ENCODE measurements around the gene MYO1D.

Gene MYO1D

DNA sequence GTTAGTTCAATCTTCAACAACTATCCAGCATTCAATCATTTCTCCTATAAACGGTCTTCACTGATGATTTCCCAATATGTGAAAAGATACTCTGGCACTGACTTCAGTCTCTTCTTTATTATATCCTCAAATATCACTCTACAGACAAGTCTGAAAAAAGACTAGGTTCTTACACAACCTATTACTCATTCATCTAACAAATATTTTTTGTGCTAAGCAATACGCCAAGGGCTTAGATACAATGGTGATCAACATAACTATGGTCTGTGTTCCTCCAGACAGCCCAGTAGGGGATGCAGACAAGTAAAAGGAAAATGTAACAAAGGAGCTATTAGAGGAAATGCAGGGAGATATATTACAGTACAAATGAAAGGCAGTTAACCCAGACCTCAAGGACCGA lies 63.9 kb downstream of the MYO1D start:
- Histone ChIP-seq H3K36me3 (replicated peaks; ENCODE audit: insufficient read depth, low read length) (no peaks in the 10 kb centered on the region), H3K9me2 (replicated peaks; ENCODE audit: insufficient read depth, low read length) (no peaks in the 10 kb centered on the region), H3K27me3 (replicated peaks; ENCODE audit: insufficient read depth, low read length) (no peaks in the 10 kb centered on the region), H3K4me1 (ENCODE audit: low read length) (peaks cover 4% of the 10 kb centered on the region; the same call in 1 of the 2 replicates), H3F3A (ENCODE audit: insufficient read depth, low read length) (no peaks in the 10 kb centered on the region), H4K20me1 (ENCODE audit: insufficient read depth, low read length) (no peaks in the 10 kb centered on the region), H3K4me2 (ENCODE audit: low read depth, low read length) (no peak overlapping the region), H3K27ac (ENCODE audit: low read length) (no peak overlapping the region), H2AFZ (ENCODE audit: low read length) (no peak overlapping the region), H3K9me3 (replicated peaks; ENCODE audit: insufficient read depth, low read length) (no peaks in the 10 kb centered on the region), H3K4me3 (ENCODE audit: low read length) (no peak overlapping the region), H3K9ac (ENCODE audit: low read length) (no peak overlapping the region), H3K79me2 (ENCODE audit: low read length) (peaks cover 56% of the 10 kb centered on the region)
- no peak for DNase-seq
- TF ChIP-seq EZH2 (optimal IDR thresholded peaks at IDR 0.05; ENCODE audit: low read depth, low read length) (no peak), EZH2phosphoT487 (IDR thresholded peaks at IDR 0.05; ENCODE audit: low read length) (no peak)
- TF ChIP-seq, protein P1, sequence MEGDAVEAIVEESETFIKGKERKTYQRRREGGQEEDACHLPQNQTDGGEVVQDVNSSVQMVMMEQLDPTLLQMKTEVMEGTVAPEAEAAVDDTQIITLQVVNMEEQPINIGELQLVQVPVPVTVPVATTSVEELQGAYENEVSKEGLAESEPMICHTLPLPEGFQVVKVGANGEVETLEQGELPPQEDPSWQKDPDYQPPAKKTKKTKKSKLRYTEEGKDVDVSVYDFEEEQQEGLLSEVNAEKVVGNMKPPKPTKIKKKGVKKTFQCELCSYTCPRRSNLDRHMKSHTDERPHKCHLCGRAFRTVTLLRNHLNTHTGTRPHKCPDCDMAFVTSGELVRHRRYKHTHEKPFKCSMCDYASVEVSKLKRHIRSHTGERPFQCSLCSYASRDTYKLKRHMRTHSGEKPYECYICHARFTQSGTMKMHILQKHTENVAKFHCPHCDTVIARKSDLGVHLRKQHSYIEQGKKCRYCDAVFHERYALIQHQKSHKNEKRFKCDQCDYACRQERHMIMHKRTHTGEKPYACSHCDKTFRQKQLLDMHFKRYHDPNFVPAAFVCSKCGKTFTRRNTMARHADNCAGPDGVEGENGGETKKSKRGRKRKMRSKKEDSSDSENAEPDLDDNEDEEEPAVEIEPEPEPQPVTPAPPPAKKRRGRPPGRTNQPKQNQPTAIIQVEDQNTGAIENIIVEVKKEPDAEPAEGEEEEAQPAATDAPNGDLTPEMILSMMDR (IDR thresholded peaks at IDR 0.05; ENCODE audit: low read length) = no peak

GRCh38 chr17:32810690-32811089 lies 66.2 kb downstream of the MYO1D start:
- TF ChIP-seq EZH2 (optimal IDR thresholded peaks at IDR 0.05; ENCODE audit: low read depth, low read length) (no peak), EZH2phosphoT487 (IDR thresholded peaks at IDR 0.05; ENCODE audit: low read length) (no peak)
- TF ChIP-seq, protein P1 (IDR thresholded peaks at IDR 0.05; ENCODE audit: low read length) = no peak

DNA sequence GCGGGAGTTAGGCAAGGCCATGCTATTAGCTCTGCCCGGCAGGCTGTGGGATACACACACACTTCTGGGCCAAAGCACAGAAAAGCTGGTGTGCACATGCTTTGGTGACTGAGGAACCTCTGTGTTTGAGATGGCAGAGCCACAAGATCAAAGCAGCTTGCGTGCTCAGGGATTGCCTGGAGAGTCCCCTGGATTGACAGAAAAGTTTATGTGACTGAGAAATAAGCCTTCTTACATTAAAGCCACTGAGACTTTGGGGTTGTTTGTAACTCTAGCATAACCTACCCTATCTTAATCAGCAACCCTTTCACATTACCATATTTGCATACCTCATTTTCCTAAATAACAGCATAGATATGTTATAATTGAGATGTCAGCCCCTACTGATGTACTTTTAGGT lies 69.3 kb downstream of the MYO1D start:
- no peak overlapping the region for H2AFZ ChIP-seq (ENCODE audit: low read length)
- H3K36me3 ChIP-seq (replicated peaks; ENCODE audit: insufficient read depth, low read length) = no peaks in the 10 kb centered on the region
- no peak overlapping the region for H3K4me2 ChIP-seq (ENCODE audit: low read depth, low read length)
- no peak overlapping the region for H3K4me3 ChIP-seq (ENCODE audit: low read length)
- H3K27ac ChIP-seq (ENCODE audit: low read length) = no peak overlapping the region
- H3K9ac ChIP-seq (ENCODE audit: low read length) = no peak overlapping the region
- no peak for DNase-seq
- peaks cover 4% of the 10 kb centered on the region; the same call in 1 of the 2 replicates for H3K4me1 ChIP-seq (ENCODE audit: low read length)
- no peaks in the 10 kb centered on the region for H4K20me1 ChIP-seq (ENCODE audit: insufficient read depth, low read length)
- no peaks in the 10 kb centered on the region for H3K9me2 ChIP-seq (replicated peaks; ENCODE audit: insufficient read depth, low read length)
- H3K9me3 ChIP-seq (replicated peaks; ENCODE audit: insufficient read depth, low read length) = no peaks in the 10 kb centered on the region
- TF ChIP-seq, protein P1 (IDR thresholded peaks at IDR 0.05; ENCODE audit: low read length) = no peak
- TF ChIP-seq EZH2phosphoT487 (IDR thresholded peaks at IDR 0.05; ENCODE audit: low read length) (no peak), EZH2 (optimal IDR thresholded peaks at IDR 0.05; ENCODE audit: low read depth, low read length) (no peak)
- no peaks in the 10 kb centered on the region for H3K27me3 ChIP-seq (replicated peaks; ENCODE audit: insufficient read depth, low read length)
- no peaks in the 10 kb centered on the region for H3F3A ChIP-seq (ENCODE audit: insufficient read depth, low read length)
- peaks cover 41% of the 10 kb centered on the region for H3K79me2 ChIP-seq (ENCODE audit: low read length)

More at GRCh38 chr17:32810690-32811089, 66.2 kb downstream of the MYO1D start:
- no peak overlapping the region for H3K4me2 ChIP-seq (ENCODE audit: low read depth, low read length)
- H3K9ac ChIP-seq (ENCODE audit: low read length) = no peak overlapping the region
- H3K27me3 ChIP-seq (replicated peaks; ENCODE audit: insufficient read depth, low read length) = no peaks in the 10 kb centered on the region
- H3K9me2 ChIP-seq (replicated peaks; ENCODE audit: insufficient read depth, low read length) = no peaks in the 10 kb centered on the region
- H3K79me2 ChIP-seq (ENCODE audit: low read length) = peaks cover 55% of the 10 kb centered on the region
- H3K27ac ChIP-seq (ENCODE audit: low read length) = no peak overlapping the region
- H3F3A ChIP-seq (ENCODE audit: insufficient read depth, low read length) = no peaks in the 10 kb centered on the region
- peaks cover 4% of the 10 kb centered on the region; the same call in 1 of the 2 replicates for H3K4me1 ChIP-seq (ENCODE audit: low read length)
- no peaks in the 10 kb centered on the region for H3K36me3 ChIP-seq (replicated peaks; ENCODE audit: insufficient read depth, low read length)
- no peaks in the 10 kb centered on the region for H3K9me3 ChIP-seq (replicated peaks; ENCODE audit: insufficient read depth, low read length)
- DNase-seq = no peak
- H3K4me3 ChIP-seq (ENCODE audit: low read length) = no peak overlapping the region
- H2AFZ ChIP-seq (ENCODE audit: low read length) = no peak overlapping the region
- H4K20me1 ChIP-seq (ENCODE audit: insufficient read depth, low read length) = no peaks in the 10 kb centered on the region

All from MM.1S (cell line).